Gastroesophageal sphincter (tissue), 4 donors: ENCODE data around the gene RYR2. TPM values are rescaled to one million over a fixed set of nuclear protein-coding genes. Genes with fewer than 3 reads are reported as not detected.

Experiments
- ATAC-seq: fragments of 150-250 bp; one replicate; pipeline ENCODE4 v1.9.1; 2016; ENCODE audit warnings: mild to moderate bottlenecking, moderate library complexity
- H3K27ac ChIP-seq, 4 donors: fragments of 200-600 bp; sonication (generic) in 3 of 4; 1 replicate in 3 of 4; 2 replicates in 1 of 4; pipeline ENCODE4 v1.5.1; 2016 to 2019
- H3K27me3 ChIP-seq: fragments of 200-600 bp; sonication (generic); one replicate; pipeline ENCODE4 v1.5.1; 2019
- H3K36me3 ChIP-seq, 2 donors: fragments of 200-600 bp; sonication (generic); one replicate each; pipeline ENCODE4 v1.5.1; 2019; ENCODE audit warnings: control low read depth in 1 of 2
- H3K4me1 ChIP-seq, 3 donors: fragments of 200-600 bp; sonication (generic); 1 replicate in 2 of 3; 2 replicates in 1 of 3; pipeline ENCODE4 v1.5.1; 2016 to 2019; ENCODE audit warnings: control low read depth in 2 of 3
- H3K4me3 ChIP-seq, 2 donors: fragments of 200-600 bp; sonication (generic); one replicate each; pipeline ENCODE4 v1.5.1; 2019; ENCODE audit warnings: mild to moderate bottlenecking in 1 of 2, moderate library complexity in 1 of 2
- H3K9me3 ChIP-seq, 3 donors: fragments of 200-600 bp; sonication (generic); one replicate each; pipeline ENCODE4 v1.5.1; 2017 to 2019; ENCODE audit warnings: control low read depth in 2 of 3
- EP300 ChIP-seq: sonication (generic); formaldehyde crosslinking; IDR thresholded peaks from one replicate; pipeline ENCODE4 v1.6.1; 2017; ENCODE audit warnings: antibody characterized with exemption, mild to moderate bottlenecking
- POLR2A ChIP-seq, 2 donors: fragments of 450-650 bp; IDR thresholded peaks; one replicate each; pipeline ENCODE4 v1.6.1; 2017; ENCODE audit warnings: antibody characterized with exemption in 2 of 2, mild to moderate bottlenecking in 2 of 2, moderate library complexity in 1 of 2
- POLR2AphosphoS5 ChIP-seq: sonication (generic); formaldehyde crosslinking; IDR thresholded peaks from one replicate; pipeline ENCODE4 v1.6.1; 2017; ENCODE audit warnings: antibody characterized with exemption
- WGBS, 2 donors: methylation state at CpG; one replicate each; pipeline ENCODE4 v1.1.5; 2018; ENCODE audit warnings: low coverage in 1 of 2; 5-methylcytosine and 5-hydroxymethylcytosine counted together
- total RNA-seq, 4 donors: library from RNA; depleted of rRNA; stranded (reverse); fragments of >200 nt; gene quantifications; one replicate each; pipeline ENCODE4 v1.1.0, GENCODE V29; 2016
- TF ChIP-seq, protein P1 (sequence below), 4 experiments: fragments of 200-600 bp in 2 of 4; fragments of 450-650 bp in 2 of 4; sonication (generic) in 1 of 4; IDR thresholded peaks; one replicate each; pipeline ENCODE4 v1.5.1; 2017 to 2019; ENCODE audit warnings: antibody characterized with exemption in 4 of 4, mild to moderate bottlenecking in 2 of 4, moderate library complexity in 2 of 4

Gene RYR2
- total RNA-seq, 4 donors from 2014 or later, result 27.4 to 78.8 (median 42.7) TPM

DNA sequence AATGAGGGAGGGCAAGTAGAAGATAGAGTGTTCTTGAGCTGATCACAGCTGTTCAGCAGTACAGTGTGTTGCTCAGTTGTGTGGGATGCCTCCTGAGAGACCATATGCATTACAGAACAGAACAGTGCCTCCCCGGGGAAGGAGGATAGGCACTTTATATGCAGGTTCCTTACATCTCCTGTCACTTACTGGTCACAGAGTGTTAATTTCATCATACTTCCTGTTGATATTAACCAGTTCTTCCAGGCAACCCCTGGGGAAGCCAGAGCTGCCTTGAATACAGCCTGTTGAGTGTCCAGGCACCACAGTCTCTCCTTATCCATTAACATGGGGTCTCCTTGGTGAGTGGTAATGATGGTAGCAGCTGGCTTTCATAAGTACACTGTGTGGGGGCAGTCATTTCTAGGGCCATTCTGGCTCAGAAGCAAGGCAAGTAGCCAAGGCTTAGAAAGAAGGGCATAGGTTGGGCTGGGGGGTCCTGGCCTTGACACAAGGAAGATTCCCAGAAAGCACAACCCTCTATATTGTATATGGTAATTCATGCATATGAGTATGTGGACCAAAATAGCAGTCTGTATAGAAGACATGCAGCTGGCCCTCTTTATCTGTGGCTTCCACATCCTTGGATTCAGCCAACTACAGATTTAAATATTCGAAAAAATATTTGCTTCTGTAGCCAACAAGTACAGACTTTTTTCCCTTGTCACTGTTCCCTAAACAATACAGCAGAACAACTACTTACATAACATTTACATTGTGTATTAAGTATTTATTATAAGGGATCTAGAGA lies 706.4 kb downstream of the RYR2 start:
- Histone ChIP-seq H3K36me3 (no peaks in the 10 kb centered on the region), H3K27me3 (no peaks in the 10 kb centered on the region), H3K4me1 (peaks cover 0 to 3% (median 0%) of the 10 kb centered on the region in 3 donors), H3K27ac (no peak overlapping the region), H3K9me3 (no peaks in the 10 kb centered on the region), H3K4me3 (no peak overlapping the region)
- TF ChIP-seq POLR2AphosphoS5 (no peak), EP300 (no peak), POLR2A (IDR thresholded peaks at IDR 0.05) (no peak)
- TF ChIP-seq, protein P1, sequence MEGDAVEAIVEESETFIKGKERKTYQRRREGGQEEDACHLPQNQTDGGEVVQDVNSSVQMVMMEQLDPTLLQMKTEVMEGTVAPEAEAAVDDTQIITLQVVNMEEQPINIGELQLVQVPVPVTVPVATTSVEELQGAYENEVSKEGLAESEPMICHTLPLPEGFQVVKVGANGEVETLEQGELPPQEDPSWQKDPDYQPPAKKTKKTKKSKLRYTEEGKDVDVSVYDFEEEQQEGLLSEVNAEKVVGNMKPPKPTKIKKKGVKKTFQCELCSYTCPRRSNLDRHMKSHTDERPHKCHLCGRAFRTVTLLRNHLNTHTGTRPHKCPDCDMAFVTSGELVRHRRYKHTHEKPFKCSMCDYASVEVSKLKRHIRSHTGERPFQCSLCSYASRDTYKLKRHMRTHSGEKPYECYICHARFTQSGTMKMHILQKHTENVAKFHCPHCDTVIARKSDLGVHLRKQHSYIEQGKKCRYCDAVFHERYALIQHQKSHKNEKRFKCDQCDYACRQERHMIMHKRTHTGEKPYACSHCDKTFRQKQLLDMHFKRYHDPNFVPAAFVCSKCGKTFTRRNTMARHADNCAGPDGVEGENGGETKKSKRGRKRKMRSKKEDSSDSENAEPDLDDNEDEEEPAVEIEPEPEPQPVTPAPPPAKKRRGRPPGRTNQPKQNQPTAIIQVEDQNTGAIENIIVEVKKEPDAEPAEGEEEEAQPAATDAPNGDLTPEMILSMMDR (IDR thresholded peaks at IDR 0.05), result no peak
- no peak for ATAC-seq
- 33 to 62% methylated on average over 2 of the region's 2 CpGs for WGBS, 2 donors

DNA sequence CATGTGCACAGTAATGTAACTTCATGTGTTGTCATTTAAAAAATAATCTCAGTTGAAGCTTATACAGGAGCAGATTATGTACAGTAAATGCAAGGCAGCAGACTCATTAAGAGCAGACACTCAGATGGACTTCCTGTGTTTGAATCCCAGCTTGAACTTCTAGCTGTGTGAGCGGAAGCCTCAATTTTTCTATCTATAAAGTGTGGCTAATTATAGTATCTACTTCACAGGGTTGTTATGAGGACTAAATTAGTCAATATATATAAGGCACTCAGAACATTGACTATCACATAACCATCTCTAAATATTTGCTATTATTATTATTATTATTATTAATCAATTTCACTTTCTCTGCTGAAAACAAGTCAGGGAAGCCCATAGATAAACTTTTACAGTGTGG lies 707.1 kb downstream of the RYR2 start:
- H3K9me3 ChIP-seq, result no peaks in the 10 kb centered on the region
- WGBS, 2 donors, result 100% methylated on average over 1 of the region's 1 CpG; no CpG with 5 or more reads in 1 of the 2 donors
- no peak overlapping the region for H3K27ac ChIP-seq
- no peak overlapping the region for H3K4me3 ChIP-seq
- H3K27me3 ChIP-seq, result no peaks in the 10 kb centered on the region
- peaks cover 0 to 3% (median 0%) of the 10 kb centered on the region in 3 donors for H3K4me1 ChIP-seq
- no peaks in the 10 kb centered on the region for H3K36me3 ChIP-seq
- no peak for ATAC-seq
- no peak for TF ChIP-seq POLR2AphosphoS5
- no peak for TF ChIP-seq POLR2A (IDR thresholded peaks at IDR 0.05)

DNA sequence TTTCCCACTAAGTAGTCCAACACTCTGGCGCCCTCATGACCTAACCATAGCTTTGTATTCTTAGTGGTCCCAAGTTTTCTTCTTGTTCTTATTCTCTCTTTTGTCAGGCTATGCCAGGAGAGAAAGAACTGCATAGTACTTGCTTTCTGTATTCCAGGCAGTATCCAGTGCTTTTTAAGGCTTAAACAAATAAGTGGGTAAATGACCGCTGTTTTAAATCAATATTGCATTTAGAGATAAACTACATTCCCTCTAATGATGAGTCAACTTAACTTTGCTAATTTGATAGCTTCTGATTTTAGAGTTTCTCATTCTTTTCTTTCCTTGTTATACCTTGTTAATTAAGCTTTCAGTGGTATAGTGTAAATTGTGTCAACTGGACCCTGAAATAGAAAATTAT lies 709.1 kb downstream of the RYR2 start:
- 90 to 93% methylated on average over 2 of the region's 2 CpGs for WGBS, 2 donors
- ATAC-seq, result no peak
- H3K4me1 ChIP-seq, result peaks cover 0 to 3% (median 0%) of the 10 kb centered on the region in 3 donors

DNA sequence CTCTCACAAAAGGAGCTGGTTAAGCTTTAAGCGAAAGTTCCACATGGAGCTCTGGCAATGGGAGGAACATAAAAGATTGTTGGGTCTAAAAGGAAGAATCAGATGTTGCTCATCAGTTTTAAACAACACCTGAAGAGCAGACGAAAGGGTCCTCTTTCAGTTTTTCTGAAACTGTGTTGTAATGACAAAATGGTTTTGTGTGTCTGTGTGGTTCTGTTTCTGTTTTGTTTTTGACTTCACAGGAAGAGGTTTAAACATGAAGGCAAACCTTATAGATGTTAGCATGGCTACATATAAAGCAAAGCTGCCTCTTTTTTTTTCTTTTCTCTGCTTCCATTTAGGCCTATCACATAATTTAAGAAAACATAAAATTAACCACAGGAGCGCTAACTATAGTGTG lies 712.6 kb downstream of the RYR2 start:
- no peaks in the 10 kb centered on the region for H3K27me3 ChIP-seq
- H3K4me3 ChIP-seq, result no peak overlapping the region
- WGBS, 2 donors, result 86 to 89% methylated on average over 2 to 3 of the region's 3 CpGs
- TF ChIP-seq EP300, result no peak
- TF ChIP-seq, protein P1 (IDR thresholded peaks at IDR 0.05), result no peak
- no peak for TF ChIP-seq POLR2A (IDR thresholded peaks at IDR 0.05)
- TF ChIP-seq POLR2AphosphoS5, result no peak
- H3K27ac ChIP-seq, result no peak overlapping the region
- ATAC-seq, result no peak
- H3K4me1 ChIP-seq, result peaks cover 0 to 3% (median 0%) of the 10 kb centered on the region in 3 donors
- H3K36me3 ChIP-seq, result no peaks in the 10 kb centered on the region
- no peaks in the 10 kb centered on the region for H3K9me3 ChIP-seq

More for the DNA sequence above, 709.1 kb downstream of the RYR2 start:
- no peaks in the 10 kb centered on the region for H3K9me3 ChIP-seq
- no peaks in the 10 kb centered on the region for H3K36me3 ChIP-seq
- TF ChIP-seq POLR2AphosphoS5, result no peak
- TF ChIP-seq, protein P1 (IDR thresholded peaks at IDR 0.05), result no peak
- TF ChIP-seq EP300, result no peak
- TF ChIP-seq POLR2A (IDR thresholded peaks at IDR 0.05), result no peak
- no peak overlapping the region for H3K4me3 ChIP-seq
- H3K27me3 ChIP-seq, result no peaks in the 10 kb centered on the region
- no peak overlapping the region for H3K27ac ChIP-seq

DNA sequence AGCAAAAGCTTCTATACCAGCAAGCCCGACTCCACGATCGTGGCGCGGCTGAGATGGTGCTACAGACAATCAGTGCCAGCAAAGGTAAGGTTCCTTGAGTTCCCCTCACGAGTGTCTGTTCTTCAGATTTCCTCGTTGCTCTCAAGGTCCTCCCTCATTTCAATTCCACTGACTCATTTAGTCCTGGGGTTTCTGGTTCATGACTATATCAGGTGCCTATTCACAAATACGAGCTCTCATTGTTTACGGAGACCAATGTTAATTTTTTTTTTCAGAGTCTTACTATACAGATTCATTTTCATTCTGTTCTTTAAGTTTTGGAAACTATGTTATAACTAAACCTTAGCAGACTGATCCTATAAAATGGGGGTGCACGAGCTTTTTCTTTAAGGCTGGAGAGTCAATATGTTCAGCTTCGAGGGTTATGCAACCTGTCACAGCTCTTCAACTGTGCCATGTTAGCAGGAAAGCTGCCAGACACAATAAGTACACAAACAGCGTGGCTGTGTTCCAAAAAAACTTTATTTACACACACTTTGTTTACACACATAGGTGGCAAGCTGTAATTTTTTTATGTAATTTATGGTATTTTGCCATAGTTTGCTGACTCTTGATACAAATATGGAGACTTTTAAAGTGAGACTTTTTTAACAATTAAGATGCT lies 714.5 kb downstream of the RYR2 start:
- no peak for ATAC-seq
- Histone ChIP-seq H3K9me3 (no peaks in the 10 kb centered on the region), H3K27ac (no peak overlapping the region), H3K27me3 (no peaks in the 10 kb centered on the region), H3K36me3 (no peaks in the 10 kb centered on the region), H3K4me1 (peaks cover 0 to 3% (median 0%) of the 10 kb centered on the region in 3 donors), H3K4me3 (no peak overlapping the region)
- TF ChIP-seq EP300 (no peak), POLR2A (IDR thresholded peaks at IDR 0.05) (no peak), POLR2AphosphoS5 (no peak)
- TF ChIP-seq, protein P1 (IDR thresholded peaks at IDR 0.05), result no peak
- WGBS, 2 donors, result 78 to 90% methylated on average over 10 to 12 of the region's 12 CpGs
